Cerebellar nuclear complex (tissue), 1 donor: ENCODE results near the gene RNF41.
"Not testable (repeated sequence)": the region's sequence is repeated elsewhere in the genome, so short reads cannot be mapped to it uniquely, and the experiment has no call there.

Experiments used
- DNase-seq, 2 experiments: peaks; one replicate each; lab custom pipeline; 2025; lab: John Stamatoyannopoulos, UW

The RNF41 gene

DNA sequence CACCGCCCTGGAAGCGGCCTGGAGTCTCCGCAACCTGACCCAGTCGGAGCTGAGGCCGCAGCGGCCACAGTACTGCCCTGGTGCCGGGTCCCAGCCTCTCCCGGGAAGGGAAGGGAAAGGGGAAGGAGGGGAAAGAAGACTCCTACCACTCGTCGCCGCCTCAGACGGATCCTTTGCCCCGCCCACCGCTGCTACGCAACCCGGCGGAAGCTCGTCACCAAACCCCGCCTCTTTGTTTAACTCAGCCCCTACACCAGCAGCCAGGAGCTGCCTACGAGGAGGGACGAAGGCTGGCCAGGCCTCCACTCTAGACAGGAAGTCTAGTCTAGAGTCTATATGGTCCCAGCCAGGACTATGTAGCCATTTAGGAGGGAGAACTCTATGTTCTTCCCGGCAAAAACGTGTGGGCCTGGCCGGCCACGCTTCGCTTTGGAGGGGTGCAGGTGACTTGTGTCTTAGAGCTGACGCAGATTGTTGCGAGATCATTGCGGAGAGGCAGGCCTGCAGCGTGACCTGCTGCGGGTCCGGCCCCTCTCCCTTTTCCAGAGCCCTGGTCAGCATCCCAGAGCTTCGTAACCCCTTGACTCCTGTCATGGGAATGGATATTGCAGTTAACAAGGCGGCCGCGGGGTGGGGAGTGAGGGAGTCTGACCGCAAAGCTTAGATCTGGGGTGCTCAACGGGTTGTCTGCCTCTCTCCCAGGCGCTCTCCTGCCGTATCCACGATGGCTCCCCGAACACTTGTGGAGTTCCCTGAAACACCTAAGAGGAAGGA is at the start of gene RNF41:
Gene RNF41 (minus strand): TSS at position 166 of the 774 bp plus-strand sequence. CDS start 7,875 bp downstream, outside the sequence.
- DNase-seq, result peak; percentile 93 to 97

DNA sequence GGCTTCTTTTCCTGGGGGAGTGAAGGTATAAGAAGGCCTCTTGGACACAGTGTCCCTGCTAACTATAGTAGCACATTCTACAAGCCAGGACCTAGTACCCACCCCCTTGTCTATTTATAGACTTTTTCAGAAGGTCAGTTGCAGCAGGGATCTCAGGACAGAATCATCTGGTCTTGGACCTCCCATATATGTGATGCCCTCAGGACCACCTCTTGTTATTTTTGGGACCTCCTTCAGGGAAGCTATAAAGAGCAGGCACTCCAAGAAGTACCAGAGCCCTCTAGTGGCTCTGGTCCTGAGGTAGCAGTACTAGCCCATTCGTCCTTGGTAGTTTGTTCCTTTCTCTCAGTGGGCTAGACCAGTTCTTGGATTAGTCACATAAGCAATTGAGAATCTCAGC is 49.3 kb upstream of the RNF41 start:
- DNase-seq, result no peak

DNA sequence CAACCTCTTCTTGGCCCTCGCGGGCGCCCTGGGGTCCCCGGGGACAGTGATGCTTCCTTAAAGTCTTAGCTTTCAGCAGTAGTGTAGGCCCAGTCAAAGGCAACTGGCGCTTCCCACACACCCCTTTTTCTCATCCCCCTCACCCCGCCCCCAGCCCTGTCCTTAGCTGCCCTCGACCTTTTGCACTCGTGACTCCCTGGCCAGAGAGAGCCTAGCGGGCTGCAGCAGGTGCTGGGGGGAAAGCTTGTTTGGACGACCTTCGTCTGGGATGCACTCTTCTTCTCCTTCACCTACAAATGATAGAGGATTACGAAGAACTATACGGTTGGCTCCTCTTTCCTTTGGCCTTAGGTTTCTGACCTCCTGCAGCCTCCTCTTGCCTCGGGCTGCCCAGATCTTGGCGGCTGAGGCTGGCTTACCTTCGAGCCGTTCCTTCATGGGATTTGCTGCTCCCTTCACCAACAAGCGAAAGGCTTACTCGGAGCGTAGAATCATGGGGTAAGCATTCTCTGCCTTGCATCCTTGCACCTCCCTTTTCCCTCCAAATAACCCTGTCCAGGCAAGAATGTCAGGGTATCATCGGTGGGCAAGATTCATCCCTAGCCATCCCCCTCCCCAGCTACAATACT is 45.8 kb upstream of the RNF41 start:
- no peak for DNase-seq

DNA sequence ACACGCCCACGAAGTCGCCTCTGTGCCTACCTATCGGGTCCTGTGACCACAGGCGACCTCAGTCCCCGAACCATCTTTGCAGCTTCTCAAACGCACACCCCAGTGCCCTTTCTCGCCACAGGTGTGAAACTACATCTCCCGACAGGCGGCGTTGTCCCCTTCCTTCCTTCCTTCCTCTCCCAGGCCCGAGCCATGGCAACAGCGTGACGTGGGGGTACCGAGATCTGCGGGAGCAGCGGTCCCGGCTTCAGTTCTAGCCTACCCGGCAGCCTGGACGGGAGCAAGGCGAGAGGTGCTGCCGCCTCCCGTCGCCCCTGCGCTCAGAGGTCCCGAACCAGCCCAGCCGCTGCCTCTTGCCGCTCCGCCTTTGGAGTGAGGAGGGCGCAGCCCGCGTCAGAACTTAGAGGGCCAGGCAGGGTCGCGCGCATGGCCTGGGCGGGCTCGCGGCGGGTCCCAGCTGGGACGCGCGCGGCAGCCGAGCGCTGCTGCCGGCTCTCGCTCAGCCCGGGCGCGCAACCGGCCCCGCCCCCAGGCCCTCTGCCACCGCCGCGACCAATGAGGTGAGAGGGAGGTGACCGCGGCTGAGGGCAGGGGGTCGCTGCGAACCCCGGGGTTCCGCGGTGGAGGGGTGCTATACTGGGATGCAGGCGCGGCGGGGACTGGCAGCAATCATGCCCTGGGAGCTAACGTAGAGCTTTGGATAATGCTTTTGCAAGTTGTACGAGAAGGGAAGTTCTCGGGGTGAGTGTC is 45.1 kb upstream of the RNF41 start, which contains the start of gene COQ10A:
Gene COQ10A (plus strand): TSS at position 250 of the 750 bp plus-strand sequence. CDS start 177 bp downstream, at position 427.
- peak; percentile 36 to 72 for DNase-seq

GRCh38 chr12:56266068-56266692 is 44.5 kb upstream of the RNF41 start:
- not testable (repeated sequence) for DNase-seq

DNA sequence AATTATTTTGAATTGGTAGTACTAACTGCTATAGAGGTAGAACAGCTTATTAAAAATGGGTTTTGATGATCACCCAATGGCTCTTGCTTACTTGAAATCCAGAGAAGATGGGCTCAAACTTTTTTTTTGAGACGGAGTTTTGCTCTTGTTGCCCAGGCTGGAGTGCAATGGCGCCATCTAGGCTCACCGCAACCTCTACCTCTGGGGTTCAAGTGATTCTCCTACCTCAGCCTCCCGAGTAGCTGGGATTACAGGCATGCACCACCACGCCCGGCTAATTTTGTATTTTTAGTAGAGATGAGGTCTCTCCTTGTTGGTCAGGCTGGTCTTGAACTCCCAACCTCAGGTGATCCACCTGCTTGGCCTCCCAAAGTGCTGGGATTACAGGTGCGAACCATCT is 41.2 kb upstream of the RNF41 start:
- not testable (repeated sequence) for DNase-seq

DNA sequence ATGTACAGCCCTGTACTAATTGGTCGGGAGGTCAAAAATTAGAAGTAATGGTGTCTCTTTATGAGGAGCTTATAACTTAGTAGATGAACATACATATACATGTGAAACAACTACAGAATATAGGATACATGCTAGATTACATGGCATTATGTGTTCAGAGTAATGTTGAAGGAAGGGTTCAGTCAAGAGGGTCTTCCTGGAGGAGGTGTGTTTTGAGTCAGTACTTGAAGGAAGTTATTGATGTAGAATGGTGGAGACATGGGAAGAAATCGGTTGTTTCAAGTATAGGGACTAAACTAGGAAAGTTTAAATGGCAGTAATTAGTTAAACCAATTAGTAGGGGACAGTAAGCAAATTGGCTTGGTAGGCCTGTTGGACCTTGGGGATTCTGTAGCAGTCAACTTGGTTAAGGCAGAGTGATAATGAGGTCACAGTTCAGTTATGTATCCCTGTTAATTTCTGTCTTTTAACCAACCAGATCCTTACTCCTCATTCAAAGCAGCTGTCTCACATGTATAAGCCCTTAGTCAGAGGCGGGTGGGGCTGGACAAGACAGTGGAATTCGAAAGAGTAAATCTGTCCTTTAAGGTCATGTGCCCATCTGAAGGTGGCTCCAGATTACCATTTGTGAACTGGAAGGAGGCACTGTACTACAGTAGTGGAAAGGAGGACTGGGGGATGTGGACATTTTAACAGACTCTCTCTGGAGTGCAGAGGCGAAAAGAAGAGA is 39.9 kb upstream of the RNF41 start:
- no peak for DNase-seq

DNA sequence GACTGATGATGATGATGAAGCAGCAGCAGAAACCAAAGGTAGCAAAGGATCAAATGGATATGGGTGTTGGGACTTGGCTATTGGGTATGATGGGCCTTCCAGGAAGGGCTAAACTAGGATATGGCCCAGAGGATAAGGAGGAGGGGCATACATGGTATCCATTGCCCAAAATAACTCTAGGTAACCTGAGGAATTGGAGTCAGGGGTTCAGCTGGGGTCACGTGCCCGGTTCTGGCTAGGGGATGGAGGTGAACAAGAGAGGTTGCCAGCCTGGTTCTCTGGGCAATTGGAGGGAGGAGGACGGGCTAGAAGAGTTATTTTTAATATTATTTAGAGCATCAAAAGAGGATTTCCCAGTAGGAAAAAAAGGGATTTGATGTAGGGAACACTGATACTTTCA is 39.2 kb upstream of the RNF41 start:
- no peak for DNase-seq

DNA sequence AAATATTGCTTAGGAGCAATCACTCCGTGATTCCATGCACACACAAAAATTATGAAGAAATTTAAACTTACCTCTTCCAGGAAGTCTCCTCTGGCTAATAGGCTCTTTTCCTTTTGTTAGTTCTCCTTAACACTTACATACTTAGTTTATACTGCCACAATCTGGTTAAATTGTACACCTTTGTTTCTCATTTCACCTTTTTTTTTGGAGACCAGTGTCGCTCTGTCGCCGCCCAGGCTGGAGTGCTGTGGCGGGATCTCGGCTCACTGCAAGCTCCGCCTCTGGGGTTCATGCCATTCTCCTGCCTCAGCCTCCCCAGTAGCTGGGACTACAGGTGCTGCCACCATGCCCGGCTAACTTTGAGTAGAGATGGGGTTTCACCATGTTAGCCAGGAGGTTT is 38.7 kb upstream of the RNF41 start:
- DNase-seq, result no peak

DNA sequence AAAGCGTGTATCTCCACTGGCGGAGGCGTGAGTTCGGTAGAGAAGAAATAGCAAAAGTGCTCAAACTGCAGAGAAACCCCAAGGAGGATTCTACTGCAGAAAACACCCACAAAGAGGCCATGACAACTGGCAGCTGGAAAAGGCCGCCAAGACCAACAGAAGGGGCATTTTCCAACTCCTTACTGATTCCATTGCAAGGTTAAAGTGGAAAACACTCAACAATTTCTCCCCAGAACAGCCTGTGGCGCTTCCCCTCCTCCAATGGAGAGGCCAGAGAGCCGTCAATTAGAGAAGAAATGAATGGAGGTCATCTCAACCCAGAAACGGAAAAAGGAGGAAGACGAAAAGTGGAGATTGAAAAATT is 37.1 kb upstream of the RNF41 start:
- DNase-seq, result no peak

GRCh38 chr12:56258068-56258819 is 36.5 kb upstream of the RNF41 start, which contains the start of gene ANKRD52:
ANKRD52 (minus strand) TSS chr12:56258384; CDS start chr12:56258269, 115 bp downstream.
- DNase-seq, result peak in 1 of 2 experiments; percentile 24

GRCh38 chr12:56257491-56258067 is 35.9 kb upstream of the RNF41 start:
- no peak for DNase-seq

DNA sequence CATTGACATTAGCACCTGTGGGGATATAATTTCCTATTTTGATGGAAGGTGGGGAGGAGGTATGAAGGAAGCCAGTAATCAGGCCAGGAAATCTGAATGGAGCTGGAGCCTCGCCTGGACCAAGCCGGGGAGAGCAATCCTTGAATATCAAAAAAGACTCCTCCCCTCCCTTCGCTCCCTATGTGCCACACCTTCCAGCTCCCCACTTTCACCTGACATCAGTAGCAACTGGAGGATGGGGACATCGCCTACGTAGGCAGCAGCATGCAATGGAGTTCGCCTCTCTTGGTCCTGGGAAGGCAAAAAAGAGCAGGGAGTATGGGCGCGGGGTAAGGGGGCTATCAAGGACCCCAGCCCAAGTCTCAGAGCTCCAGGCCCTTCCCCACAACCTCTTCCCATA is 35.3 kb upstream of the RNF41 start:
- DNase-seq, result no peak

GRCh38 chr12:56256326-56256960 is 34.7 kb upstream of the RNF41 start:
- DNase-seq, result no peak

DNA sequence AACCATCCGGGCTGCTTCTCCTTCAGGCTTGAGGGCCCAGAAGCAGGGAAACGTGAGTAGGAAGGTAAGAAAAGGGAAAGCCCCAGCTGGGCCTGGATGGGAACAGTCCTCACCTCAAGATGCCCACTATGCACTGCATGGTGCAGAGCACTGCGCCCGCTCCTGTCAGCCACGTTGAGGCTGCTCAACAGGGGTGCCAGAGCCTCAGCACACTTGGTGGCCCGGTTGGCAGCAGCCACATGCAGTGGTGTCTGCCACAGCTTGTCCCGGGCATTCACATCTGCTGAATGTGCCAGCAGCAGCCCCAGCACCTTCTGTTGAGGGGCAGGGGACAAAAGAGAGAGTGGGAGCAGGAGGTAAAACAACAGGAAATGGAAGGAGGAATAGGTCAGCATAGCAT is 33.9 kb upstream of the RNF41 start:
- DNase-seq, result no peak

DNA sequence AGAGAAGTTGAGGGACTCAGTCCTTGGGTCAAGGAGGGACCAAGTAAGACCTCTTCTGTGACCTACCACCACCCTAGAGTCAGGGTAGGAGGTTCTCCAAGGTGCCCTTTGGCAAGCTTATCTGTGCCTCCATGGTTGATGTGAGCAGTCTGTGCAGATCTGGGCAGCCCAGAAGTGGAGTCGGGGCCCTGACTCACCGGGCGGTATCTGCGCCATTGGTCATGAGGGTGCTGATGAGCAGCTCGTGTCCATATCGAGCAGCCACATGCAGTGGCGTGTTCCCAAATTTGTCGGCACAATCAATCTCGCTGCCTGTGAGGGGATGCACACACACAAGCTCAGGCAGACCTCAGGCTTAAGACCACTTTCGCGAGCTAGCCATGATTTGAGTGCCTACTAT is 31.4 kb upstream of the RNF41 start:
- no peak for DNase-seq

DNA sequence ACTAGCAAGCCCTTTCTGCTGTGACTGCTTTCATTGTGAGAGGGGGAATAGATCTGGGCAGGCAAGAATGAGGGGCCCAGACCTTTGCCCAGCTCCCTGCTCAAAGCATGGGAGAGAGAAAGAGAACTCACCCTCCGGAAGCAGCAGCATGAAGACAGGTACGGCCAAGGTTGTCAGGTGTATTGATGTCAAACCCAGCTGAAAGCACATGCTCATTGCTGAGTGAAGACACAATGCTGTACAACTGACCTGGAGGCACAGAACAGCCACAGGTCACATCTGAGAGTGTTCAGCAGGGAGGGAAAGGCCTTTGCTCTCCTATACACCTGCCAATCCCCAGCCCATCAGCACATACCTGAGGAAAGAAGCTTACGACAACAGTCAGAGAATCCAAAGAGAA is 30.9 kb upstream of the RNF41 start:
- no peak for DNase-seq

DNA sequence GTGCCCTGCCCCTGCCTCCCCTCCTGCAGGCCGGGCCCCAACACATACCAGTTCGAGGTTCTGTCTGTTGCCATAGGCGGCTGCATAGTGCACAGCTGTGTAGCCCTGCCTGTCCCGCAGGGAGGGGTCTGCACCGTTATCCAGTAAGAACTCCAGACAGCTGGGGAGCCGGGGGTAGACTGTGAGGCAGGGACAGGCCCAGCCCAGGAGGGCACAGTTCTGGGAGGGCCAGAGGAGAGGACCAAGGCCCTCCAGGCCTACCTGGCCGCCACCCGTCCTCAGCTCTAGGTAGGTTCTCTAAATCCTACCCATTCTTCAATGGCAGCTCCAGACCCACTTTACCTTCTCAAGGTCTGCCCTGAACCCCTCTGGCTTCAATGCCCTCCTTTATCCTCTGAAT is 27.0 kb upstream of the RNF41 start:
- no peak for DNase-seq

- no peak for DNase-seq
Measured at GRCh38 chr12:56247923-56248322, 26.2 kb upstream of the RNF41 start.

GRCh38 chr12:56244494-56244893 is 22.8 kb upstream of the RNF41 start:
- DNase-seq, result no peak
